Globus pallidus (tissue), 1 donor: ENCODE measurements around the gene OTOG.
"Not testable (repeated sequence)": the region's sequence is repeated elsewhere in the genome, so short reads cannot be mapped to it uniquely, and the experiment has no call there.

Experiments
- DNase-seq: peaks from one replicate; pipeline ENCODE4 v3.0.0-alpha.2; 2015; ENCODE audit warnings: low spot score

Gene OTOG

GRCh38 chr11:17605651-17606122 is 58.6 kb downstream of the OTOG start:
- no peak for DNase-seq

GRCh38 chr11:17606233-17607082 is 59.4 kb downstream of the OTOG start:
- DNase-seq = no peak

DNA sequence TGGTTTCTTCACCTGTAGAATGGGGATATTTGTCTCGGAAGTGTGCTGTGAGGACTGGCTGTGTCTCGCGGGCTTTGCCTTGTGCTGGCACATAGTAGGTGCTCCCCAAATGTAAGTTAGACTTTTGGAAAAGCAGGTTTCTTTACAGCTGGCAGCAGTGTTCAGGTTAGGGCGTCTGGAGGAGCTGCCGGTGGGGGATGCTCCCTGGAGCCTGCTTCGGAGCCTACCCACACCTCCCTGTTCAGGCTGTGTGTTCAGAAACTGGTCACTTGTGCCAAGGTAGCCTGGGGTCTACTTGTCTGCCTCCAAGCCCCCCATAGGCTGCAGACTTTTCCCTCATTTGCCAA is 60.0 kb downstream of the OTOG start:
- DNase-seq = no peak

GRCh38 chr11:17607591-17608570 is 60.8 kb downstream of the OTOG start:
- no peak for DNase-seq

DNA sequence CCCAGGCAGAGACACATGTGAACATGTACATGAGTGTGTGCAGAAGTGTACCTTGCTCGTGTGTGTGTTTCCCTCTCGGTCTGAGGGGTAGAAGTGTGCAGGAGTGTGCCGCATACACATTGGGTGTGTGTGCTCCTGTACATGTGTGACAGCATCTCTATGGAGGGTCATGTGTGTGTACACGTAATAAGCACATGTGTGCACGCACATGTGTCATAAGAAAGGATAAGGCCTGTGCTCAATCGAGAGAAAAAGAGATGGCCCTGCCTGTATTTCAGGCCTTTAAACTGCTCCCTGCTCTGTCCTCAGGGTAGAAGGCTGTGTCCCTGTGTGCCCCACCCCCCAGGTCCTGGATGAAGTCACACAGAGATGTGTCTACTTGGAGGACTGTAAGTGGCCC is 61.8 kb downstream of the OTOG start:
- no peak for DNase-seq

- DNase-seq = no peak
Observed at GRCh38 chr11:17609291-17610084, 62.4 kb downstream of the OTOG start.

DNA sequence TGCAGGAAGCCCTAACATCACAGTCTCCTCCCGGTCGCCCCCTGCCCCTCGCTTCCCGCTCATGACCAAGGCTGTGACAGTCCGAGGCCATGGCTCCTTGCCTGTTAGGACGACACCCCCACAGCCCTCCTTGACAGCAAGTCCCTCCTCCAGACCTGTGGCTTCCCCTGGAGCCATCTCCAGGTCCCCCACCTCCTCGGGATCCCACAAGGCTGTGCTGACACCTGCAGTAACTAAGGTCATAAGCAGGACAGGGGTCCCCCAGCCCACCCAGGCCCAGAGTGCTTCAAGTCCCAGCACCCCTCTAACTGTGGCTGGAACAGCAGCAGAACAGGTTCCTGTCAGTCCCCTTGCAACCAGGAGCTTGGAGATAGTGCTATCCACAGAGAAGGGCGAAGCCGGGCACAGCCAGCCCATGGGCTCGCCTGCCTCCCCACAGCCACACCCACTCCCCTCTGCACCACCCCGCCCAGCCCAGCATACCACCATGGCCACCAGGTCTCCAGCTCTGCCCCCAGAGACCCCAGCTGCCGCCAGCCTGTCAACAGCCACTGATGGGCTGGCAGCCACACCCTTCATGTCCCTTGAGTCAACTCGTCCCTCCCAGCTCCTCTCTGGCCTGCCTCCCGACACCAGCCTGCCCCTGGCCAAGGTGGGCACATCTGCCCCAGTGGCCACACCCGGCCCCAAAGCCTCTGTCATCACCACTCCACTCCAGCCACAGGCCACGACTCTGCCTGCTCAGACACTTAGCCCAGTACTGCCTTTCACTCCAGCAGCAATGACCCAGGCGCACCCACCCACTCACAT is 63.2 kb downstream of the OTOG start:
- DNase-seq = no peak

- no peak for DNase-seq
Observed at GRCh38 chr11:17611049-17611448, 64.0 kb downstream of the OTOG start.

GRCh38 chr11:17611503-17612220 is 64.6 kb downstream of the OTOG start:
- no peak for DNase-seq

- DNase-seq = no peak
Observed at GRCh38 chr11:17612221-17613188, 65.4 kb downstream of the OTOG start.

- no peak for DNase-seq
Observed at GRCh38 chr11:17613428-17613962, 66.4 kb downstream of the OTOG start.

- no peak for DNase-seq
Observed at GRCh38 chr11:17613983-17614382, 66.9 kb downstream of the OTOG start.

- not testable (repeated sequence) for DNase-seq
Observed at GRCh38 chr11:17622711-17623110, 75.7 kb downstream of the OTOG start.

GRCh38 chr11:17629113-17629512 is 82.1 kb downstream of the OTOG start:
- DNase-seq = no peak

DNA sequence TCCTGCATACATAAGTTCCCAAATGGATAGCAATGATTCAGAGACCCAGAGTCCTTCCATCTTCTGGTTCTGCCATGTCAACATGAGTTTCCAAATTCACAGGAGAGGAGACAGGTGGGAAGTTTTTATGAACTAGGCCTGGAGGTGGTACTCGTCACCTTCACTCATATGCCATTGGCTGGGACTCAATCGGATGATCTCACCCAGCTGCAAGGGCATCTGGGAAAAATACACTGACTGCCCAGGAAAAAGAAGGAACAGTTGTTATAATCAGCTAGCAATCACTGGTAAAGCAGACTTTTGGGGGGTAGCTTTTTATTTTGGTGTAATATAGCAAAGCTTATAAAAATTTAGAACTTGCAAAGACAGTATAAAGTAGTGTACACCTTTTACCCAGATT is 83.9 kb downstream of the OTOG start:
- DNase-seq = no peak

DNA sequence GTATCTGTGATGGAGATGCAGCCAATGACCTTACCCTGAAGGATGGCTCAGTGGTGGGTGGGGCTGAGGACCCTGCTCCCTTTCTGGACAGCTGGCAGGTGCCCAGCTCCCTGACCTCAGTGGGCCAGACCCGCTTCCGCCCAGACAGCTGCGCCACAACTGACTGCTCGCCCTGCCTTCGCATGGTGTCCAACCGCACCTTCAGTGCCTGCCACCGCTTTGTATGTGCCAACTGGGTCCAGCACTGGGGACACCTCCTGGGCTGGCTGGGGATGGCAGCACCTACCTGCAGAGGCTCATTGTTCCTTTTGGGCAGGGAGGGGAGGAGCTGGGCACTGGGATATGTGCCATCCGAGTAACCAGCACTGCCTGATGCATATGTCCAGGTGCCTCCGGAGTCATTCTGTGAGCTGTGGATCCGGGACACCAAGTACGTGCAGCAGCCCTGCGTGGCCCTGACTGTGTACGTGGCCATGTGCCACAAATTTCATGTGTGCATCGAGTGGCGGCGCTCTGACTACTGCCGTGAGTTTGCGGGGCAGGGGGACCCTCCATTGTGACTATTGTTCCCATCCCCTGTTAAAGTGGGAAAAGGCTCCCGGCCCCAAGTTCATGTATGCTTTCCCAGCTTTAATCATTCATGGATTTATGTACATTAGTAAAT is 84.8 kb downstream of the OTOG start:
- DNase-seq = no peak

DNA sequence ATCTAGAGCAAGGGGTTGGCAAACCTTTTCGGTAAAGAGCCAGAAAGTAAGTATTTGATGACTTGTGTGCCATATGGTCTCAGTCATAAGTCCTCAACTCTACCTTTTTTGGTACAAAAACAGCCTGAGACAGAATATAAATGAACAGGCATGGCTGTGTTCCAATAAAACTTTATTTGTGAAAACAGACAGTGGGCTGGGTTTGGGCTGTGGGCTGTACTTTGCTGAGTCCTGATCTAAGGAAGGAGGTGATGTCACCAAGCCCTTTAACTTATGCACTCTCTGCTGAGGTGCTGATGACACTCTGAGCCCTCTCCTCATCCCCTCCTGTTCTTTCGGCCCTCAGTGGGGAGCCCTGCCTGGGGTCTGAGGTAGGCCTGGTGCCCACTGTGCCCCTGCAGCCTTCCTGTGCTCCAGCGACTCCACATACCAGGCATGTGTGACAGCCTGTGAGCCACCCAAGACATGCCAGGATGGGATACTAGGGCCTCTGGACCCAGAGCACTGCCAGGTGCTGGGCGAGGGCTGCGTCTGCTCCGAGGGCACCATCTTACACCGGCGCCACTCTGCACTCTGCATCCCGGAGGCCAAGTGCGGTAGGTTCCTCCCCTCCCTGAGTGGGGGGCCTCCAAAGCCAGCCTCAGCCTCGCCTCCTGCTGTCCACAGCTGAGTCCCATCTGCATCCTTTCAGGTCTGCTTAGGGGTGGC is 86.4 kb downstream of the OTOG start:
- DNase-seq = no peak
